Hematopoietic multipotent progenitor cell treated with erythropoietin and hydrocortisone succinate and interleukin-3 and kit ligand, for 17 days (in vitro differentiated cells): Measurements from ENCODE around the gene PSG2.
"Not testable (repeated sequence)": the region's sequence is repeated elsewhere in the genome, so short reads cannot be mapped to it uniquely, and the experiment has no call there.

Source experiments
- DNase-seq: peaks from one replicate; pipeline ENCODE4 v3.0.0-alpha.2; 2015; ENCODE audit warnings: low spot score

PSG2 gene

GRCh38 chr19:43077881-43078280 lies 4.6 kb downstream of the PSG2 start:
- DNase-seq: not testable (repeated sequence)

- not testable (repeated sequence) for DNase-seq
Observed at GRCh38 chr19:43062418-43062817, 20.1 kb downstream of the PSG2 start.

GRCh38 chr19:43061326-43061725 lies 21.2 kb downstream of the PSG2 start:
- DNase-seq: not testable (repeated sequence)

- DNase-seq: not testable (repeated sequence)
Observed at GRCh38 chr19:43060254-43060653, 22.2 kb downstream of the PSG2 start.

GRCh38 chr19:43059482-43059881 lies 23.0 kb downstream of the PSG2 start:
- not testable (repeated sequence) for DNase-seq

GRCh38 chr19:43058440-43058839 lies 24.1 kb downstream of the PSG2 start:
- DNase-seq: not testable (repeated sequence)

- not testable (repeated sequence) for DNase-seq
Observed at GRCh38 chr19:43047966-43048365, 34.5 kb downstream of the PSG2 start.

GRCh38 chr19:43046578-43046977 lies 35.9 kb downstream of the PSG2 start:
- not testable (repeated sequence) for DNase-seq

- not testable (repeated sequence) for DNase-seq
Observed at GRCh38 chr19:43043492-43044180, 38.9 kb downstream of the PSG2 start.

GRCh38 chr19:43031645-43032044 lies 50.9 kb downstream of the PSG2 start:
- not testable (repeated sequence) for DNase-seq

- no peak for DNase-seq
Observed at GRCh38 chr19:43028866-43029265, 53.6 kb downstream of the PSG2 start.

GRCh38 chr19:43027985-43028384 lies 54.5 kb downstream of the PSG2 start:
- not testable (repeated sequence) for DNase-seq

GRCh38 chr19:43027061-43027460 lies 55.4 kb downstream of the PSG2 start:
- DNase-seq: not testable (repeated sequence)

GRCh38 chr19:43026369-43026768 lies 56.1 kb downstream of the PSG2 start, which contains the start of gene PSG11:
PSG11 (minus strand) TSS chr19:43026469; CDS start chr19:43026372, 97 bp downstream.
- not testable (repeated sequence) for DNase-seq

GRCh38 chr19:43022098-43022497 lies 60.4 kb downstream of the PSG2 start:
- not testable (repeated sequence) for DNase-seq

GRCh38 chr19:43021629-43022028 lies 60.9 kb downstream of the PSG2 start:
- not testable (repeated sequence) for DNase-seq

GRCh38 chr19:43019588-43019987 lies 62.9 kb downstream of the PSG2 start:
- DNase-seq: not testable (repeated sequence)
